MM.1S (cell line): ENCODE results near the gene OR4D9.
"Not testable (repeated sequence)": the region's sequence is repeated elsewhere in the genome, so short reads cannot be mapped to it uniquely, and the experiment has no call there.

Experiments used
- DNase-seq: peaks from one replicate; pipeline ENCODE4 v3.0.0-alpha.2; 2015
- H2AFZ ChIP-seq: fragments of 300-600 bp; sonication (generic); 2 replicates; pipeline ENCODE4 v1.6.0; 2016; ENCODE audit warnings: antibody characterized with exemption, low read length
- H3F3A ChIP-seq: fragments of 300-600 bp; sonication (generic); 2 replicates; pipeline ENCODE4 v1.6.1; 2016; ENCODE audit warnings: mild to moderate bottlenecking, antibody characterized with exemption, low read length, moderate library complexity, mixed read lengths; ENCODE audit not compliant: insufficient read depth
- H3K27ac ChIP-seq: fragments of 300-600 bp; sonication (generic); 2 replicates; pipeline ENCODE4 v1.5.1; 2016; ENCODE audit warnings: mild to moderate bottlenecking, low read length
- H3K27me3 ChIP-seq: fragments of 300-600 bp; sonication (generic); replicated peaks from 2 replicates; pipeline ENCODE4 v1.6.0; 2016; ENCODE audit warnings: low read length; ENCODE audit not compliant: insufficient read depth
- H3K36me3 ChIP-seq: fragments of 300-600 bp; sonication (generic); replicated peaks from 2 replicates; pipeline ENCODE4 v1.6.1; 2016; ENCODE audit warnings: mild to moderate bottlenecking, low read length, mixed read lengths; ENCODE audit not compliant: insufficient read depth
- H3K4me1 ChIP-seq: fragments of 300-600 bp; sonication (generic); 2 replicates; pipeline ENCODE4 v1.6.1; 2016; ENCODE audit warnings: low read length, mixed read lengths
- H3K4me2 ChIP-seq: fragments of 300-600 bp; sonication (generic); 2 replicates; pipeline ENCODE4 v1.6.0; 2016; ENCODE audit warnings: low read depth, low read length
- H3K4me3 ChIP-seq: fragments of 300-600 bp; sonication (generic); 2 replicates; pipeline ENCODE4 v1.5.1; 2016; ENCODE audit warnings: low read length, mixed read lengths
- H3K79me2 ChIP-seq: fragments of 300-600 bp; sonication (generic); 2 replicates; pipeline ENCODE4 v1.6.1; 2016; ENCODE audit warnings: mixed run types, low read length, mixed read lengths
- H3K9ac ChIP-seq: fragments of 300-600 bp; sonication (generic); 2 replicates; pipeline ENCODE4 v1.6.1; 2016; ENCODE audit warnings: low read length, mixed read lengths
- H3K9me2 ChIP-seq: fragments of 300-600 bp; sonication (generic); replicated peaks from 2 replicates; pipeline ENCODE4 v1.6.1; 2016; ENCODE audit warnings: mild to moderate bottlenecking, low read length, mixed read lengths; ENCODE audit not compliant: insufficient read depth
- H3K9me3 ChIP-seq: fragments of 300-600 bp; sonication (generic); replicated peaks from 2 replicates; pipeline ENCODE4 v1.6.1; 2016; ENCODE audit warnings: mild to moderate bottlenecking, low read length, mixed read lengths; ENCODE audit not compliant: insufficient read depth
- H4K20me1 ChIP-seq: fragments of 300-600 bp; sonication (generic); 2 replicates; pipeline ENCODE4 v1.6.1; 2016; ENCODE audit warnings: mild to moderate bottlenecking, low read length, moderate library complexity, mixed read lengths; ENCODE audit not compliant: insufficient read depth
- CTCF ChIP-seq: fragments of 300-600 bp; sonication (generic); IDR thresholded peaks from 2 replicates; pipeline ENCODE4 v1.5.1; 2016; ENCODE audit warnings: antibody characterized with exemption, low read length, mixed read lengths
- EZH2 ChIP-seq: fragments of 300-600 bp; sonication (generic); optimal IDR thresholded peaks from 2 replicates; pipeline ENCODE3; 2017; ENCODE audit warnings: low read depth, mild to moderate bottlenecking, antibody characterized with exemption, low read length, mixed read lengths
- EZH2phosphoT487 ChIP-seq: fragments of 300-600 bp; sonication (generic); IDR thresholded peaks from 2 replicates; pipeline ENCODE4 v1.6.1; 2018; ENCODE audit warnings: antibody characterized with exemption, low read length

The OR4D9 gene

GRCh38 chr11:59503276-59503675 lies 8.1 kb upstream of the OR4D9 start, which contains the start of gene OR4D11:
OR4D11 (plus strand) TSS chr11:59503576; CDS start chr11:59503576, 0 bp downstream.
- Histone ChIP-seq H3K4me2 (no peak within 1 kb of the TSS), H2AFZ (no peak within 1 kb of the TSS), H3K27ac (no peak within 1 kb of the TSS), H3K79me2 (no peaks in the 10 kb centered on the region), H3K9me3 (no peaks in the 10 kb centered on the region), H3K9me2 (no peaks in the 10 kb centered on the region), H3K4me3 (no peak within 1 kb of the TSS), H3K9ac (no peak within 1 kb of the TSS), H3K4me1 (no peaks in the 10 kb centered on the region), H3K36me3 (no peaks in the 10 kb centered on the region), H4K20me1 (no peaks in the 10 kb centered on the region), H3K27me3 (no peaks in the 10 kb centered on the region), H3F3A (no peaks in the 10 kb centered on the region)
- no peak for DNase-seq
- TF ChIP-seq EZH2phosphoT487, result no peak
- no peak for TF ChIP-seq EZH2
- no peak for TF ChIP-seq CTCF

- TF ChIP-seq CTCF (no peak), EZH2phosphoT487 (no peak), EZH2 (no peak)
- H2AFZ ChIP-seq, result no peak overlapping the region
These were observed 336 bp downstream of the OR4D9 start for GRCh38 chr11:59511675-59512074.

GRCh38 chr11:59520139-59520538 lies 8.8 kb downstream of the OR4D9 start:
- H3K27me3 ChIP-seq, DNase-seq, H3K4me1 ChIP-seq, H3K79me2 ChIP-seq, H3K9ac ChIP-seq, H3K4me2 ChIP-seq, H3K4me3 ChIP-seq, H4K20me1 ChIP-seq, H3K9me3 ChIP-seq, H3F3A ChIP-seq, H3K36me3 ChIP-seq, H3K9me2 ChIP-seq, H3K27ac ChIP-seq, H2AFZ ChIP-seq: not testable (repeated sequence)

More at GRCh38 chr11:59511675-59512074, 336 bp downstream of the OR4D9 start:
- Histone ChIP-seq H3K9me3 (no peaks in the 10 kb centered on the region), H3K4me3 (no peak overlapping the region), H3K4me2 (no peak overlapping the region), H3K79me2 (no peaks in the 10 kb centered on the region), H3F3A (no peaks in the 10 kb centered on the region), H3K27ac (no peak overlapping the region), H3K27me3 (no peaks in the 10 kb centered on the region), H4K20me1 (no peaks in the 10 kb centered on the region), H3K9me2 (no peaks in the 10 kb centered on the region), H3K4me1 (no peaks in the 10 kb centered on the region), H3K9ac (no peak overlapping the region), H3K36me3 (no peaks in the 10 kb centered on the region)
- no peak for DNase-seq

- Histone ChIP-seq H2AFZ (no peak overlapping the region), H3K9ac (no peak overlapping the region), H3K27ac (no peak overlapping the region), H3K9me2 (no peaks in the 10 kb centered on the region), H3F3A (no peaks in the 10 kb centered on the region), H4K20me1 (no peaks in the 10 kb centered on the region), H3K36me3 (no peaks in the 10 kb centered on the region), H3K4me3 (no peak overlapping the region), H3K4me1 (no peaks in the 10 kb centered on the region), H3K27me3 (no peaks in the 10 kb centered on the region), H3K4me2 (no peak overlapping the region), H3K9me3 (no peaks in the 10 kb centered on the region), H3K79me2 (no peaks in the 10 kb centered on the region)
- DNase-seq, result no peak
- TF ChIP-seq CTCF (no peak), EZH2 (no peak), EZH2phosphoT487 (no peak)
These were observed 9.4 kb downstream of the OR4D9 start for GRCh38 chr11:59520741-59521140.
